Thoracic aorta (tissue), 2 donors: ENCODE data around the gene CD47. TPM values are rescaled to one million over a fixed set of nuclear protein-coding genes. Genes with fewer than 3 reads are reported as not detected.

Source experiments
- ATAC-seq: fragments of 150-250 bp; one replicate; pipeline ENCODE4 v1.8.0; 2017; ENCODE audit warnings: low read depth; ENCODE audit not compliant: insufficient number of reproducible peaks, low FRiP score
- DNase-seq: peaks from one replicate; pipeline ENCODE4 v3.0.0-alpha.2; 2020; ENCODE audit warnings: low spot score
- H3K27ac ChIP-seq, 2 donors: fragments of 200-600 bp; sonication (generic); 1 replicate in 1 of 2; 2 replicates in 1 of 2; pipeline ENCODE4 v1.5.1; 2016; ENCODE audit warnings: mild to moderate bottlenecking in 2 of 2, moderate library complexity in 2 of 2
- H3K27me3 ChIP-seq: fragments of 200-600 bp; sonication (generic); replicated peaks from 2 replicates; pipeline ENCODE4 v1.6.0; 2016; ENCODE audit warnings: mild to moderate bottlenecking; ENCODE audit not compliant: insufficient read depth
- H3K36me3 ChIP-seq: fragments of 200-600 bp; sonication (generic); one replicate; pipeline ENCODE4 v1.5.1; 2016
- H3K4me1 ChIP-seq, 2 donors: fragments of 200-600 bp; sonication (generic); 1 replicate in 1 of 2; 2 replicates in 1 of 2; pipeline versions ENCODE4 v1.5.1 to v1.6.0; 2016; ENCODE audit warnings: low read depth in 2 of 2, mild to moderate bottlenecking in 1 of 2; ENCODE audit not compliant: control insufficient read depth in 1 of 2
- H3K4me3 ChIP-seq: fragments of 200-600 bp; sonication (generic); 2 replicates; pipeline ENCODE4 v1.5.1; 2016; ENCODE audit warnings: mild to moderate bottlenecking
- H3K9me3 ChIP-seq: fragments of 200-600 bp; sonication (generic); 2 replicates; pipeline ENCODE4 v1.5.1; 2016
- total RNA-seq, 2 donors: library from RNA; depleted of rRNA; stranded (reverse); fragments of >200 nt; gene quantifications; one replicate each; pipeline versions ENCODE4 v1.1.0 to v1.2.3, GENCODE V29; 2016
- TF ChIP-seq, protein P1 (sequence below): fragments of 200-600 bp; sonication (generic); IDR thresholded peaks from one replicate; pipeline ENCODE4 v1.5.1; 2019; ENCODE audit warnings: antibody characterized with exemption

CD47 gene
- total RNA-seq, 2 donors from 2014 or later, result 70.1 to 80.4 TPM

DNA sequence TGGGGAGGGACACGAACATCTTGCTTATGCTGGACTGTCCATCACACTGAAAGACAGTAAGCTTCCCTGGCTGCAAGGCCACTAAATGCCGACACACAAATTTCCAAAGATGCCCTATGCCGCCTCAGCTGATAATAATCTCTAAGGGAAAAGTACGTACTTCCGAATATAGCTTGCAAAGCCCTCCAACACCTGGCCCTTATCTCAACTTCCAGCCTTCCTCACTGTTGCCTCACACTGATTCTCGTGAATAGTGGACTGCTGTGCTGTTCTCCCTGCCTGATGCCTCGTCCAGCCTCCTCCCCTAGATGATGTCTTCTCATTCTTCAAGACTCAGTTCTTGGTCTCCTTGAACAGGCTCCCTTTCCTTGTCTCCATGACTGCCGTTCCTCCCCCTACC lies 72.3 kb downstream of the CD47 start:
- Histone ChIP-seq H3K9me3 (no peaks in the 10 kb centered on the region), H3K36me3 (no peaks in the 10 kb centered on the region), H3K4me3 (no peak overlapping the region), H3K27ac (no peak overlapping the region), H3K27me3 (no peaks in the 10 kb centered on the region), H3K4me1 (no peaks in the 10 kb centered on the region)
- DNase-seq (no peak), ATAC-seq (no peak)
- TF ChIP-seq, protein P1, sequence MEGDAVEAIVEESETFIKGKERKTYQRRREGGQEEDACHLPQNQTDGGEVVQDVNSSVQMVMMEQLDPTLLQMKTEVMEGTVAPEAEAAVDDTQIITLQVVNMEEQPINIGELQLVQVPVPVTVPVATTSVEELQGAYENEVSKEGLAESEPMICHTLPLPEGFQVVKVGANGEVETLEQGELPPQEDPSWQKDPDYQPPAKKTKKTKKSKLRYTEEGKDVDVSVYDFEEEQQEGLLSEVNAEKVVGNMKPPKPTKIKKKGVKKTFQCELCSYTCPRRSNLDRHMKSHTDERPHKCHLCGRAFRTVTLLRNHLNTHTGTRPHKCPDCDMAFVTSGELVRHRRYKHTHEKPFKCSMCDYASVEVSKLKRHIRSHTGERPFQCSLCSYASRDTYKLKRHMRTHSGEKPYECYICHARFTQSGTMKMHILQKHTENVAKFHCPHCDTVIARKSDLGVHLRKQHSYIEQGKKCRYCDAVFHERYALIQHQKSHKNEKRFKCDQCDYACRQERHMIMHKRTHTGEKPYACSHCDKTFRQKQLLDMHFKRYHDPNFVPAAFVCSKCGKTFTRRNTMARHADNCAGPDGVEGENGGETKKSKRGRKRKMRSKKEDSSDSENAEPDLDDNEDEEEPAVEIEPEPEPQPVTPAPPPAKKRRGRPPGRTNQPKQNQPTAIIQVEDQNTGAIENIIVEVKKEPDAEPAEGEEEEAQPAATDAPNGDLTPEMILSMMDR, result no peak

DNA sequence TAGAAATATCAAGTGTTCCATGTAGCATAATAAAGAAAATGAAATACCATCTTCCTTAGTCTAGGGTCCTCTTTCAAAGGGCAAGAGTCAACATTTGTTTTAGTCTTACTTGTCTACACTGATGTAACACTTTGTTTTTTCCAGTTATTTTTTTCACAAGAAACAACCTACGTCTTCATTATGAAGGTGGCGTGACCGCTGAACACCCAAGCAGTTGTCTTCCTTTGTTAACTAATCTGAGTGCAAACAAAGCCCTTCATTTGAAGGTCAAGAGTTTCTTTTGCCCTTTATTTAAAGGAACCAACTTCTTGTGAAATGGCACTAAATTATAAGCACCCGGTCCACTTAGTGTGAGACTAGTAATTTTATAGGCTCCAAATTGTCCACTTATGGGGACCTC lies 73.2 kb downstream of the CD47 start:
- TF ChIP-seq, protein P1, result no peak
- DNase-seq, result no peak
- no peak for ATAC-seq

DNA sequence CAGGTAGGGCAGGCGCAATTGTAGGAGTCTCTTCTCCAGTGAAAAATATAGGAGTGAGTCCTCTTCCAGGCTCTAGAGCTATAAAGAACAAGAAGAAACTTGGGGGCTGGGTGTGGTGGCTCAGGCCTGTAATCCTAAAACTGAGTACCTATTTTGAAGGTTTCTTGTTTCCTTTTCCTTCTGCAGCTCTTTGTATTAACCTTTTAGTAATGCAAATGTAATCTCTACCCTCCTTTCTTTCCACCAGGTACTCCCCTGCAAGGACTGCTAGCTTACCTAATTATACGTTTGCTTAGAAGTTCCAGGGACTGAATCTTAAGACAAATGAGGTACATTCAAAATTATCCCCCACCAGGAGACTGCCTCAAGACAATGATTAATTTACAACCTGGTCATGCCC lies 75.9 kb downstream of the CD47 start:
- H3K9me3 ChIP-seq, result no peaks in the 10 kb centered on the region
- TF ChIP-seq, protein P1, result no peak
- DNase-seq, result no peak

More for the DNA sequence above, 73.2 kb downstream of the CD47 start:
- no peaks in the 10 kb centered on the region for H3K27me3 ChIP-seq
- no peaks in the 10 kb centered on the region for H3K9me3 ChIP-seq
- no peaks in the 10 kb centered on the region for H3K36me3 ChIP-seq
- H3K4me3 ChIP-seq, result no peak overlapping the region
- H3K4me1 ChIP-seq, result no peaks in the 10 kb centered on the region
- no peak overlapping the region for H3K27ac ChIP-seq

DNA sequence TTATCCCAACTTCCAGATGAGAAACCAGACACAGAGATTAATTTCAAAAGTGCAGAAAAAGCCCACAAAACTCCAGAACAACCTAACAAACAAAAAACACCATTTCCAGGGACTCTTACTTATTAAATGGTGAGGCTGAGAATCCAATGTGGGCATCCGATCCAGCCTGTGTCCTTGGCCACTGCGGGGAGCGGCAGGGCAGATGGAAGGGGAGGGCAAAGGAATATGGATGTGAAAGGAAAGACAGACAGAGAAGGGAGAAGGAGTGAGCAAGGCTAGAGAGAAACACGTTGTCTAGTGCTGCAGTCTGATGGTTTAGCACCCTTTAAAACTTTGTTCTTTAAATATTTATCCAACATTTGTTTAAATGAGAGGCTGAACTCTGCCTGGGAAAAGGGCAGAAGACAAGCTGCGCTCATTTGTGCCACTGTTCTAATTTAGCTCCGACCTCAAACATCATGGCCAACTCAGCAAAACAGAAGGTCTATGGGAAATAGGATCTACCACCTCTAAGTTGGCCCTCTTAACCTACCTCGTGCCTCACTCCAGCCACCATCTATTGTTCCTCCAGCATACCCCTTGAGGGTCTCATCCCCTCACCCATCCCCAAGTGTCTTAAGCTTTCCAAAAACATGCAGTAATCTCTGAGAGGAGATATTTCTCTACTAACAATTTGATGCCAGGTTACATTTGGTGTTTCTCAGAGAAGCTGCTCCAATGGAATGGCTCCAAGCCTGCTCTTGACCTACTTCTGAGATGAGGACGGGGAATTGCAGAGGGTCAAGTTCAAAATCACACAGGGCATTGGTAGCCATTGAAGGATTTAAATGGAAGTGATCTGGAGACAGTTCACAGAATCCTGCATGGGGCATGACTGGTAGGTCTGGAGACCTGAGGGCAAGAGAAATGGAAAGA lies 77.4 kb downstream of the CD47 start:
- Histone ChIP-seq H3K4me3 (no peak overlapping the region), H3K27ac (no peak overlapping the region), H3K9me3 (no peaks in the 10 kb centered on the region), H3K4me1 (peaks cover 0 to 17% of the 10 kb centered on the region in 2 donors), H3K36me3 (no peaks in the 10 kb centered on the region), H3K27me3 (no peaks in the 10 kb centered on the region)
- TF ChIP-seq, protein P1, result no peak
- ATAC-seq (no peak), DNase-seq (no peak)

More for the DNA sequence above, 75.9 kb downstream of the CD47 start:
- Histone ChIP-seq H3K4me3 (no peak overlapping the region), H3K4me1 (peaks cover 0 to 5% of the 10 kb centered on the region in 2 donors), H3K27ac (no peak overlapping the region), H3K27me3 (no peaks in the 10 kb centered on the region), H3K36me3 (no peaks in the 10 kb centered on the region)
- no peak for ATAC-seq

DNA sequence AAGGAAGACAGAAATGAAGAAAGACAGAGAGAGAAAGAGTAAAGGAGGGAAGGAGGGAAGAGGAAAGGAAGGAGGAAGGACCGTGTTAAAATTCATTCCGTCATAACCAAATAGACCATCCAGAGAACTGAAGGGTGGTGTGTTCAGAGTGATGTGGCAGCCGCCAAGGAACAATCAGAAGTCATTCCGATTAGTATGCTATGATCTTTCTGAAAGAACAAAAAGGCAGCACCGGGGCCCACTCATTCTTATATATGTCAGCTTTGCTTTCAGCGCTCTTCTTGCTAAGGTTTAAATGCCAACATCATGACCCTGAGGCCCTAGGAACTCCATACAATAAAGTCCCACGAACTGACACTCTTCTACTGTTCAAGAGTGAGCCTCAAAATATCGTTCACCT lies 78.5 kb downstream of the CD47 start:
- Histone ChIP-seq H3K4me1 (peaks cover 2 to 22% of the 10 kb centered on the region in 2 donors), H3K9me3 (no peaks in the 10 kb centered on the region), H3K27me3 (no peaks in the 10 kb centered on the region), H3K4me3 (no peak overlapping the region), H3K27ac (no peak overlapping the region), H3K36me3 (no peaks in the 10 kb centered on the region)
- no peak for ATAC-seq
- TF ChIP-seq, protein P1, result no peak
- DNase-seq, result no peak
